ENCODE data around the gene ZNF384.

The ZNF384 gene

DNA sequence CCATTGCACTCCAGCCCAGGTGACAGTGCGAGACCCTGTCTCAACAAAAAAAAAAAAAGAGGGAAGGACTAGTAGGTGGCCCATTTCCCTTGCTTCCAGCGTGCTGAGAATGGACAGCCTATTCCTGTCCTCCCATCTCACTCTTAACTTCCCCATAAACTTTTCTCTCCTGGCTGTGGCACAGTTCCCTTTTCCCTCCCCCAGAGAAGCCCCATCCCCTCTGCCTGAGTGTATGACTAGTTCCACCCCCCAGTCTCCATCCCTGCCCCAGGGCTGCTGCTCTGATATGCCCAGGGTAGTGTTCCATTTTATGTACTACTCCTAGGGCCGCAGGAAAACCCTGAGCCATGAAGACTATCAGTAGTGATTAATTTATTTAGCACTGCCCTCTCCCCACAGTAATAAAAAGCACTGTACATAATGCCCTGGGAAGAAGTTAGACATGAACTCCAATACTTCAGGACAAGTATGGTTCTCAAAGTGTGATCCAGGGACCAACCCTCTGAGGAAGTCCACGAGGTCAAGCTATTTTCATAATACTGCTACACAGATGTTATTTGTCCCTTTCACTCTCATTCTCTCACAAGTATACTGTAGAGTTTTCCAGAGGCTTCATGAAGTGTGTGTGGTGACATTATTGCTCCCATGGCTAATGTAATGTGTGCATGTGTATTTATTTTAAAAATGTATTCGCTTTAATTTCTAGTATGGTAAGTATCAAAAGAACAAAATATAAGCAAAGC is 70.5 kb downstream of the ZNF384 start:
- no peak for FAIRE-seq

Measured in islet of Langerhans (tissue), 1 donor.